HFF-Myc (cell line): ENCODE results near the gene OPA1.

ENCODE experiments used
- DNase-seq: peaks from one replicate; pipeline ENCODE4 v3.0.0-alpha.2; 2011; ENCODE audit warnings: low read depth; ENCODE audit errors: extremely low read depth
- H3K4me3 ChIP-seq: replicated peaks from 2 replicates; pipeline ENCODE4 v1.5.1; 2011; ENCODE audit warnings: low read depth, mild to moderate bottlenecking, control low read depth, low read length
- TF ChIP-seq, protein P1 (sequence below): IDR thresholded peaks from 2 replicates; pipeline ENCODE4 v1.5.1; 2012; ENCODE audit warnings: mild to moderate bottlenecking, low read depth, low read length, control low read depth; ENCODE audit errors: missing control alignments

Gene OPA1

GRCh38 chr3:193722566-193722965 lies 129.6 kb downstream of the OPA1 start:
- no peak overlapping the region for H3K4me3 ChIP-seq
- TF ChIP-seq, protein P1, sequence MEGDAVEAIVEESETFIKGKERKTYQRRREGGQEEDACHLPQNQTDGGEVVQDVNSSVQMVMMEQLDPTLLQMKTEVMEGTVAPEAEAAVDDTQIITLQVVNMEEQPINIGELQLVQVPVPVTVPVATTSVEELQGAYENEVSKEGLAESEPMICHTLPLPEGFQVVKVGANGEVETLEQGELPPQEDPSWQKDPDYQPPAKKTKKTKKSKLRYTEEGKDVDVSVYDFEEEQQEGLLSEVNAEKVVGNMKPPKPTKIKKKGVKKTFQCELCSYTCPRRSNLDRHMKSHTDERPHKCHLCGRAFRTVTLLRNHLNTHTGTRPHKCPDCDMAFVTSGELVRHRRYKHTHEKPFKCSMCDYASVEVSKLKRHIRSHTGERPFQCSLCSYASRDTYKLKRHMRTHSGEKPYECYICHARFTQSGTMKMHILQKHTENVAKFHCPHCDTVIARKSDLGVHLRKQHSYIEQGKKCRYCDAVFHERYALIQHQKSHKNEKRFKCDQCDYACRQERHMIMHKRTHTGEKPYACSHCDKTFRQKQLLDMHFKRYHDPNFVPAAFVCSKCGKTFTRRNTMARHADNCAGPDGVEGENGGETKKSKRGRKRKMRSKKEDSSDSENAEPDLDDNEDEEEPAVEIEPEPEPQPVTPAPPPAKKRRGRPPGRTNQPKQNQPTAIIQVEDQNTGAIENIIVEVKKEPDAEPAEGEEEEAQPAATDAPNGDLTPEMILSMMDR = no peak
- no peak for DNase-seq

- no peak overlapping the region for H3K4me3 ChIP-seq
- no peak for DNase-seq
- TF ChIP-seq, protein P1 = no peak
Observed at GRCh38 chr3:193727089-193727488, 134.1 kb downstream of the OPA1 start.

DNA sequence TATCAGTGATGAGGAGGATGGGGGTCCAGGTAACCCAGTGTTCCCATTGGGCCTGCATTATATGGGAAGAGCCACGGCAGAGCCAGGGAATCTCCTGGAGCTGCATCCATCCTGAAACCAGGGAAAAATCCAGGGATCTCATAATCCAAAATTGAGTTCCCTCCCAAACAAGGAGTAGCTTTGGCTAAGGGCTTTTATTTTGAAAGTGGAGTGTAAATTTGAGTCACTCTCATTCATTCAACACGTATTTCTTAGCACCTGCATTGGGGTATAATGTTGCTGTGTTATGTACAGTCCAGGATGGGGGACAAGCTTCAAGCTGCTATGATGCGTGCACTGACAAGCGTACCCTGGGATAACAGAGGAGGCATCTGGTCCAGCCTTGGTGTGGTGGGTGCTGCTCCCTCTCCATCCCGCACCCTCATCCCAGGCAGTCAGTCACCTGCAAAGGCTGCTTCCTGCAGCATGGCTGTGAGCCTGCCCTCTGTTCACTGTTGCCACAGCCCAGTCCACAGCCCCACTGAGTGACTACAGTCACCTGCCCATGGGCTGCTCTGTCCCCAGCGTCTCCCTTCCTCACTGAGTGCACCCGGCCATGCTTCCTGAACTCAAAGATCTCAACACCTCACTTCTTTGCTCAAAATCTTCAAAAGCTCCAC lies 135.6 kb downstream of the OPA1 start:
- no peak for DNase-seq
- TF ChIP-seq, protein P1 = no peak
- H3K4me3 ChIP-seq = no peak overlapping the region

- TF ChIP-seq, protein P1 = no peak
- DNase-seq = no peak
- H3K4me3 ChIP-seq = no peak overlapping the region
Observed at GRCh38 chr3:193729088-193729465, 136.1 kb downstream of the OPA1 start.

GRCh38 chr3:193729601-193730000 lies 136.6 kb downstream of the OPA1 start:
- DNase-seq = no peak
- TF ChIP-seq, protein P1 = no peak
- H3K4me3 ChIP-seq = no peak overlapping the region

DNA sequence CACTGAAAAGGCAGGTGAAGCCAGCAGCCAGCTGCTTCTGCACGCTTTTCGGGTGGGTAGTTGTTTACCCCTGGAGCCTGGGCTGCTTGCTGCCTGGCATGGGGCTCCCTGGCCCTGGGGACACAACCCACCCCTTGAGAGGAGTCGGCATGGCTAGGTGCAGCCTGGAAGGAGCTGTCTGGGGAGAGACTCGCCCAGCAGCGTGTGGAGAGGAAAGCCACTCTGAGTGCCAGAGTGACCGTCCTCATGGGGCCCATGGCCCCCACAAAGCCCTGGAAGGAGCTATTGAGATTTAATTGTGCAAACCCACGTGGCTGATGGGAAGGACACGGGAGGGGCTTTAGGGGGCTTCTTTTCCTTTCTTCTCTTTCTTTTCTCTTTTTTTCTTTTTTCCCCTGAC lies 137.5 kb downstream of the OPA1 start:
- no peak for DNase-seq
- H3K4me3 ChIP-seq = no peak overlapping the region
- TF ChIP-seq, protein P1 = no peak

DNA sequence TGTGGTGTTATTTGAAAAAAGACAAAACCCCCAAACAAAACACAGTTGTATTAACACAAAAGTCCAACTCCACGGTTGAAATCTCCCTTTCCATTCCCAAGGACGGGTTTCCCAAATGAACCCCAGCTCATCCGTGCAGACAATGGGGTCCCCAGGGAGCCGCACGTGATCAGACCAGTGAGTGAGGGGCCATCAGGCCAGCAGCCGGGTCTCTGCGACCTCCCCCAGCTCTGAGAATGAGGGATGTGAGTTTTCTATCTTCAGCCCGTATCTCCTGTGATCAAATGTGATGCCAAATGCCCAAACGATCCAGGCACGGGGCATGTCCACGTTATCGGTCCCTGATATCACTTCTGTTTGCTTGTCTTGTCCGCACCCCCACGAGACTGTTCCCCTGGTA lies 138.0 kb downstream of the OPA1 start:
- TF ChIP-seq, protein P1 = no peak
- DNase-seq = no peak
- H3K4me3 ChIP-seq = no peak overlapping the region
